GM12865 (cell line): ENCODE data around the gene ZBTB7B.

Source experiments
- DNase-seq: peaks from one replicate; pipeline ENCODE4 v3.0.0; 2010; ENCODE audit warnings: low read depth
- H3K4me3 ChIP-seq: 2 replicates; pipeline ENCODE4 v1.5.1; 2011; ENCODE audit warnings: mild to moderate bottlenecking, low read depth, low read length, control low read depth
- TF ChIP-seq, protein P1 (sequence below): IDR thresholded peaks from 2 replicates; pipeline ENCODE4 v1.5.1; 2011; ENCODE audit warnings: low read length, control low read depth, low read depth, inconsistent platforms; ENCODE audit not compliant: insufficient read depth; ENCODE audit errors: missing control alignments

The ZBTB7B gene

DNA sequence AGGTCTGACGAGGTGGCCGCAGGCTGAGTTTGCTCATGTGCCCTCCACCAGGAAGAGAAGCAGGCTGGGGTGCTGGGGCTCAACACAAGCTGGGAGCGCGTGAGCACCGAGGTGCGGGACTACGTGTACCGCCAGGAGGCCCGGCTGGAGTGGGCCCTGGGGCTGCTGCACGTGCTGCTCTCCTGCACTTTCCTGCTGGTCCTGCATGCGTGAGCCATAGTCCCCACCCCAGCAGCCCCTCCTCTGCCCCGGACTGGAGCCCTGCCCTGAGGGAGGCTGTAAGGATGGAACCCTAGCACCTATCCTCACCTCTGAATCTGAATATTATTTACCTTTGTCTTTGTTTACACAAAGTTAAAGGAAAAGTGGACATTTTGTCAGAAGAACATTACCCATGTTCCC lies 40.7 kb downstream of the ZBTB7B start:
- no peak for DNase-seq
- H3K4me3 ChIP-seq: no peak overlapping the region

DNA sequence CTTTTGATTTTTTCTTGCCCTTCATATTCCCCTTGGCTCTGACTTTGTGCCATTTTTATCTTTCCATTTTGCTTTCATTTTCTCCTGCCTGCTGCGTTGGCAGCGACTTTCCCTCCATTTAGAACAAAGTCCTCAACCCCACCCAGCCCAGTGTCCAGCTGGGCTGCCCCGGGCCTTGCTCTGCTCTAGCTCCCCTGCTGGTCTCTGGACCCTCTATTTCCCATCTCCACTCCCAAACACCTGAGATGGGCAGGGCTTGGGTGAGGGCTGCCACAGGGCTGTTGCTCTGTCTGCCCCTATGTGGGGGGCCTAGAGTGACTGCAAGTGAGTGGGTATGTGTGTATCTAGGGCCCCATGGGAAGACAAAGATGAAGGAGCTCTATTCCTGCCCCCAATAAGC lies 41.2 kb downstream of the ZBTB7B start:
- DNase-seq: no peak
- TF ChIP-seq, protein P1, sequence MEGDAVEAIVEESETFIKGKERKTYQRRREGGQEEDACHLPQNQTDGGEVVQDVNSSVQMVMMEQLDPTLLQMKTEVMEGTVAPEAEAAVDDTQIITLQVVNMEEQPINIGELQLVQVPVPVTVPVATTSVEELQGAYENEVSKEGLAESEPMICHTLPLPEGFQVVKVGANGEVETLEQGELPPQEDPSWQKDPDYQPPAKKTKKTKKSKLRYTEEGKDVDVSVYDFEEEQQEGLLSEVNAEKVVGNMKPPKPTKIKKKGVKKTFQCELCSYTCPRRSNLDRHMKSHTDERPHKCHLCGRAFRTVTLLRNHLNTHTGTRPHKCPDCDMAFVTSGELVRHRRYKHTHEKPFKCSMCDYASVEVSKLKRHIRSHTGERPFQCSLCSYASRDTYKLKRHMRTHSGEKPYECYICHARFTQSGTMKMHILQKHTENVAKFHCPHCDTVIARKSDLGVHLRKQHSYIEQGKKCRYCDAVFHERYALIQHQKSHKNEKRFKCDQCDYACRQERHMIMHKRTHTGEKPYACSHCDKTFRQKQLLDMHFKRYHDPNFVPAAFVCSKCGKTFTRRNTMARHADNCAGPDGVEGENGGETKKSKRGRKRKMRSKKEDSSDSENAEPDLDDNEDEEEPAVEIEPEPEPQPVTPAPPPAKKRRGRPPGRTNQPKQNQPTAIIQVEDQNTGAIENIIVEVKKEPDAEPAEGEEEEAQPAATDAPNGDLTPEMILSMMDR: no peak

More for the DNA sequence above, 40.7 kb downstream of the ZBTB7B start:
- TF ChIP-seq, protein P1: no peak

DNA sequence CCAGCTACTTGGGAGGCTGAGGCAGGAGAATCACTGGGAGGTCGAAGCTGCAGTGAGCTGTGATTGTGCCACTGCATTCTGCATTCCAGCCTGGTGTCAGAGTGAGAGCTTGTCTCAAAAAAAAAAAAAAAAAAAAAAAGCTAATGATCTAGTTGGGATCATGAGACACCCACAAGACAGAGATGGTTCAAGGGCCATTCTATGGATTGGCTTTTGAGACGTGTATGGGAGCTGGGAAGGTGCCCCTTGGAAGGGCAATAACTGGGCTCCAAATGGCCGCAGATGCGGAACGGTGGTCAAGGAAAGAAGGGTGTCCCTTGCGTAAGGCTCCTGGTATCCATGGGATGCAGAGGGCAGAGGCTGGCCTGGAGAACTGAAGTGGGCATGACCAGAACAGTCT lies 41.8 kb downstream of the ZBTB7B start:
- H3K4me3 ChIP-seq: no peak overlapping the region
- TF ChIP-seq, protein P1: no peak
- DNase-seq: no peak

More for the DNA sequence above, 41.2 kb downstream of the ZBTB7B start:
- H3K4me3 ChIP-seq: no peak overlapping the region

- TF ChIP-seq, protein P1: peak; percentile 68
- H3K4me3 ChIP-seq: no peak overlapping the region
- peak; percentile 81 for DNase-seq
These were observed 42.4 kb downstream of the ZBTB7B start for GRCh38 chr1:155044812-155045657.

DNA sequence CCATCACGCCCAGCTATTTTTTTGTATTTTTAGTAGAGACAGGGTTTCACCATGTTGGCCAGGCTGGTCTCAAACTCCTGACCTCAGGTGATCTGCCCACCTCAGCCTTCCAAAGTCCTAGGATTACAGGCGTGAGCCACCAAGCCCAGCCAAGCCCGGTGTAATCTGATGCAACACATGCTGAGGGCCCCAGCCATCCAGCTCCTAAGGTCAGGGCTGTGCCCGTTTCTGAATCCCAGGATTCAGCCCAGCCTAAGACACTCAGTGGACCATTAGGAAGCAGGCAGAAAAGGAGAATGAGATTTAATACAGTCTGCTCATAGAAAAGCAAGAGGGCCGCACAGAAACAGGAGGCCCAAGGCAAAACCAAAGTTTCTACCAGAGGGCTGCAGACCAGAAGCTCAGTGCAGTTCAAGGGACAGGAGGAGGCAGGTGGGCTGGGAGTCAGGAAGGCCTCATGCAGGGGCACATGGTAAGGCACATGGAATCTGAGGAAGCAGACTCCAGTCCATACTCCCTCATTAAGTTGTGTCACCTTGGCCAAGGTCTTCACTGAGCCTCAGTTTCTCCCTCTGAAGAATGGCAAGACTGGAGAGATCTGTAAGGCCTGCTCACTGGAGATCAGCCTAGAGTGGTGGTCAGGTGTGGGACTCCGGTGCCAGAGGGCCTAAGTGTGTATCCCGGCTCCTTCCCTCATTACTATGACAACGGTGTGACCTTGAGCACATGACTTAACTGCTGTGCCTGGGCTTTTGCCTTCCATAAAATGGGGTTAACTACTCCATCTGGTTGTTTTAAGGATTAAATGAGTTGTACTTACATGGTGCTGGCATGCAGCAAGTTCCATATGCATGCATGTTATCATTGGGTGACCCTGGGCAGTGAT lies 46.1 kb downstream of the ZBTB7B start:
- no peak for DNase-seq
- no peak overlapping the region for H3K4me3 ChIP-seq
- TF ChIP-seq, protein P1: no peak

DNA sequence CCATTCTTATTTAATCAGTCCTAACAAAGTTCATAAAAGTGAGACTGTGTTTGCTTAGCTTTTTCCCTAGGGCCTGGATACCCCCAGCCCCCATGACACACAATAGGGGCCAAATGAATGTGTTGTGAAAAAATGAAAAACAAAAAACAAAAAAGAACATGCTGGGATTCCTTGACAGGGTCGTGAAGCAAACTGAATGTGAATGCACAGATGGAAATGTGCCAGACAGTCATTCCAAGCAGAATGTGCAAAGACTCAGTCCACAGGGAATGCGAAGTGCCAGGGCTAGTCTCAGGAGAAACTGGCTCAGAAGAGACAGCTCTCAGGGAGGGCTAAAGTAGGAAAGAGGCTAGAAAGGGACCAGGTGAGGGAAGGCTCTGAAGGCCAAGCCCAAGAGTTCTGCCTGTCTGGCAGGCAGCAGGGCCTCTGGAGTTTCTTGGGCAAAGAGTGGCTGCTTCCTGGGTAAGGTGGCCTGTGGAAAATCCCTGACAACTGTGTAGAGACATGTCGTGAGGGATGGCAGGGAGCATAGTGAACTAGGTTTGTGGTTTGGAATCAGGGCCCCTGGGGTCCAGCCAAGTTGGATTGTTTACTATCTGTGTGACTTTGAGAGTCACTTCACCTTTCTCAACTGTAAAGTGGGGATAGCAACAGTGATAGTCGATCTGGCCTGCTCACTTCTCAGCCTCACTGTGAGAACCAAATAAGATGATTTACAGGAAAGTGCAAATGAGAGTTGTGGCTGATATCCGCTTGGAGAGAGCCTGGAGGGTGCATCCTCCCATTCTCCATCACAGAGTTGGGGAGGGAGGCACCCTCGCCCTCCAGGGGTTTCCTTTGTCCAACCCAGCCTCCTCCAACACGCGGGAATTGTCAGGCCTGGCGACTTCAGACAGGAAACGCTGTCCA lies 47.3 kb downstream of the ZBTB7B start:
- no peak for DNase-seq
- TF ChIP-seq, protein P1: no peak
- peak overlapping the region; percentile 76 for H3K4me3 ChIP-seq
